Stimulated activated CD4-positive, alpha-beta T cell treated with anti-CD3 and anti-CD28 coated beads, Interleukin-2, amount 100 ng/mL, for 4 hours (primary cell): ENCODE measurements around the gene THADA.
"Not testable (repeated sequence)": the region's sequence is repeated elsewhere in the genome, so short reads cannot be mapped to it uniquely, and the experiment has no call there.

Experiments used
- DNase-seq: peaks from one replicate; pipeline ENCODE4 v3.0.0-alpha.2; 2020; ENCODE audit warnings: low read depth

THADA gene

GRCh38 chr2:43387092-43388062 lies 208.5 kb downstream of the THADA start:
- DNase-seq = no peak

GRCh38 chr2:43386679-43387078 lies 209.2 kb downstream of the THADA start:
- DNase-seq = not testable (repeated sequence)

GRCh38 chr2:43384143-43384542 lies 211.7 kb downstream of the THADA start:
- DNase-seq = no peak

- no peak for DNase-seq
Observed at GRCh38 chr2:43383533-43383932, 212.3 kb downstream of the THADA start.

GRCh38 chr2:43379494-43379893 lies 216.3 kb downstream of the THADA start:
- DNase-seq = no peak

- no peak for DNase-seq
Observed at GRCh38 chr2:43377327-43377726, 218.5 kb downstream of the THADA start.

- DNase-seq = no peak
Observed at GRCh38 chr2:43376523-43377198, 219.2 kb downstream of the THADA start.

GRCh38 chr2:43375746-43376522 lies 219.9 kb downstream of the THADA start:
- no peak for DNase-seq

- DNase-seq = no peak
Observed at GRCh38 chr2:43372416-43373081, 223.3 kb downstream of the THADA start.

GRCh38 chr2:43370705-43371104 lies 225.1 kb downstream of the THADA start:
- no peak for DNase-seq

- DNase-seq = no peak
Observed at GRCh38 chr2:43370146-43370545, 225.7 kb downstream of the THADA start.

- no peak for DNase-seq
Observed at GRCh38 chr2:43368483-43369385, 227.1 kb downstream of the THADA start.

GRCh38 chr2:43367012-43367782 lies 228.6 kb downstream of the THADA start:
- no peak for DNase-seq

- no peak for DNase-seq
Observed at GRCh38 chr2:43363120-43363519, 232.7 kb downstream of the THADA start.

GRCh38 chr2:43361286-43361685 lies 234.6 kb downstream of the THADA start:
- no peak for DNase-seq

GRCh38 chr2:43360137-43360536 lies 235.7 kb downstream of the THADA start:
- DNase-seq = no peak

- DNase-seq = no peak
Observed at GRCh38 chr2:43358410-43359201, 237.2 kb downstream of the THADA start.

- DNase-seq = no peak
Observed at GRCh38 chr2:43356774-43357173, 239.1 kb downstream of the THADA start.

- DNase-seq = no peak
Observed at GRCh38 chr2:43355399-43355798, 240.4 kb downstream of the THADA start.
